Posterior cingulate gyrus (tissue), 11 donors: ENCODE results near the gene BTBD16.

ENCODE experiments used
- DNase-seq, 10 donors: peaks; one replicate each; pipeline versions ENCODE4 v3.0.0 to v3.0.0-alpha.2; 2020 to 2021; ENCODE audit warnings: mixed read lengths in 3 of 10
- intact Hi-C: fragments of 100-400 bp; cut with DNase I; formaldehyde crosslinking; loops from one replicate; pipeline ENCODE4 v1.15.1; 2023

The BTBD16 gene

DNA sequence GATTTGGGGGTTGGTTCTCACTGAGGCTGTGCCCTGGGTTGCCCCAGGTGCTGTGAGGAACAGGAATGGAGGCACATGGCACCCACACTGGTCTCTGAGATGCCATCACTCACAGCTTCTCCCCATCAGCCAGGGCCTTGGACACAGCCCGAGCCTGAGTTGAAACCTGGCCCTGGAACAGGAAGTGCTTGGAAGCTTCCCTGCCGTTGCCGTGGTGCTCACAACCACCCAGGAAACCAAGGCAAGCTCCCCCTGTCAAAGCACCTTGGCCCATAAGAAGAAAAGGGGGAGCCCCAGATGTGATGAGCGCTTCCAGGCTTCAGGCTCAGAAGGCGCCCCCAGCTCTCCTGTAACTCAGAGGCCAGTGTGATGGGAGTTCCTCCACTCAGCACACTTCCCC is at the start of gene BTBD16:
TSS of gene BTBD16 (plus strand) at position 221 of the 400 bp plus-strand sequence. CDS start 3,786 bp downstream, outside the sequence.
- intact Hi-C loops: no loop called here

DNA sequence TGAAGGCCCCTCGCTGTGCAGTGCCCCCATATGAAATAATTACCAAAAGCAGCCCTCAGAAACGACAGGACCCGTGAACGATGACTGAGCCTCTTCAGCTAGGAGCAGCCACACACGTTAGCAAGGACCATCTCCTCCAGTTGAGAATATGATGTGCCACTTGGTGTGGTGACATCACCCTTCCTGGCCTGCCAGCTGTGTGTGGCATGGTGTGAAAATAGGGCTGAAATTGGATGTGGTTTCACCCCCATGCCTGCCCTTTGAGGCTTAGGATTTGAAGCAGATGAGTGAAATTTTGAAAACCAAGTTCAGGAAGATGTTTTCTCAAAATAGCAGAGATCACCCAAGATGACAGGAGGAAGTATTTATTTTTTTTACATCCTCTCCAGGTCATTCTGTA is 49.1 kb upstream of the BTBD16 start:
- intact Hi-C loops: no loop called here
- peak in 1 of 10 donors; percentile 25 for DNase-seq

More for the DNA sequence above, at the start of gene BTBD16:
- peak in 2 of 10 donors; percentile 37 to 45 for DNase-seq

DNA sequence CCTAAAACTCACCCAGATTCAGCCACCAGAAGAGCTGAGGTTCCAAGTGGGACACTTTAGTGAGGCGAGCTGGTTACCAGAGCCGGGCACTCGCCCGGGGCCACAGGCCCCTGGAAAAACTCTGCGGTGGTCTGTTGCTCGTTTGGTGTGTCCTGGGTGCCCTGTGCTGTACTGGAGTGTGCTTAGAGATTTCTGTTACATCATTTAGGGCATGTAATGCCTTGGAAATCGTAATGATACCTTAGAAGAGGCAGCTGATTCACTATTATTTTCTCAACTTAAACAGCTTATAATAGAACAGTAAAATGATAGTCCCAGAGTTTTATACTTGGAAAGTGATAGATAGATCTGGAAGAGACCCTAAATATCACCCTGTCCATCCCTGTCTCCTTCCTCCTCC is 48.5 kb upstream of the BTBD16 start:
- DNase-seq: peak in 1 of 10 donors; percentile 13
- intact Hi-C loops: no loop called here

DNA sequence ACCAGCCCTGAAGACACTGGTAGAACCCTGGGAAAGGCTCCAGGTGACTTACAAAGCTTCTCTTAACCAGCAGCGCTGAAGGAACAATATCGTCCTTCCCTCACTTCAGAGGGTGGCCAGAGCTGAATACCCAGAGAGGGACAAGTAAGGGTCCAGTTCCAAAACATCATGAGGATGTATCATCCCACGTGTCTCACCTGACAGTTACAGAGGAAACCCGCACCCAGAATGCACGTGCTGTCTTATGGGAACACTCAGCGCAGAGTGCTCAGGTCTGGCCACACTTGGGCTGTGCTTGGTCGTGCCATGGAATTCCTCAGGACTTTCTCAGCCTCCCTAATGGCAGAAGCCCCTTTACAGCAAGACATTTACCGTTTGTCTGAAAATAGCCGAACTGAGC is 46.9 kb upstream of the BTBD16 start:
- DNase-seq: peak in 1 of 10 donors; percentile 31
- intact Hi-C loops: no loop called here

DNA sequence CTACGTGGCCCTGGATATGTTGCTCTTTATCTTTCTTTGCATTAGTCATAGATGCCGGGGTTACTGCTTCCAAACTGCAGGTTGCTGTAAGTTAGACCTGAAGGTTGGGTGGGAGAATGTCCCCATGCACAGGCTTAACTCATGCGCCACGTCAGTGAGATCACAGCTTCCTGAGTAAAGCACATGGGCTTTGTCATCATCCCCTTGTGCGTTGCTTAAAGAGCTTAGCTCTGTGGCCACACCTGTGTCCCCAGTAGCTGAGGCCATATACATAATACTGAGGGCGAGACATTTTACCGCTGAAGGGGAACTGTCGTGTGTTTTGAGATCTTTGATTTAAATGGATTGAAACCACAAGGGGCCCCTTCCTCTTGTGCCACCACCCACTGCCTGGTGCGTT is 45.8 kb upstream of the BTBD16 start:
- intact Hi-C loops: no loop called here
- DNase-seq: peak in 1 of 10 donors; percentile 16

DNA sequence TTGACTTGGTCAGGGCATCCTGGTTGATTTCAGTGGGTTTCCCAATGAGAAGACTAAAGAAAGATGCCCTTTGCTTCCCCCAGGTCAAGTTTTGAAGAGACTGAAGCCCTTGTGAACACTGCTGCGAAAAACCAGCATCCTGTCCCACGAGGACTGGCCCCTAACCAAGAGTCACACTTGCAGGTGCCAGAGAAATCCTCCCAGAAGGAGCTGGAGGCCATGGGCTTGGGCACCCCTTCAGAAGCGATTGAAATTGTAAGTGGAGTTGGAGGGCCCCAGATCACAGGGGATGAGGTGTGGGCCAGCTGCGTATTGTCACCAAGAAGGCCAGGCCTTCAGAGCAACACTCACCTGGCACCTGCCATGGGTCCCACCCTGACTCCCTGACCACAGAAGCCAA is 43.3 kb upstream of the BTBD16 start:
- intact Hi-C loops: no loop called here
- DNase-seq: peak in 1 of 10 donors; percentile 14

DNA sequence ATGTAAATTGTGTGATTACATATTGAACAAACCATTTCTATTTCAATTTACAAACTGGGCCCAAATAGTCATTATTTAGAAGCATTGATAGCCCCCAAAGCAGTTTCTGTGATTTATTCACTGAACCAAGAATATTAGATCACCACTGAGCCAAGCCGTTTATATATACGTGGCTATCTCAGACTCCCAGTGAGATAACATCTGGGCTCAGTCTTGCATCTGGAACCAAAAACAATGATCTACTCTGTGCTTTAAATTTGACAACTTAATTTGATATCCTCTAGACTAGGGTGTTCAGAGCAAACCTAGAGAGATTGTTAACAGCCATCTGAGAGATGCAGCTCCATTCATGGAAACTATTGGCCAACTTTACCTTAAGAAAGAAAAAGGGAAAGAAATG is 41.4 kb upstream of the BTBD16 start:
- intact Hi-C loops: no loop called here
- no peak for DNase-seq

DNA sequence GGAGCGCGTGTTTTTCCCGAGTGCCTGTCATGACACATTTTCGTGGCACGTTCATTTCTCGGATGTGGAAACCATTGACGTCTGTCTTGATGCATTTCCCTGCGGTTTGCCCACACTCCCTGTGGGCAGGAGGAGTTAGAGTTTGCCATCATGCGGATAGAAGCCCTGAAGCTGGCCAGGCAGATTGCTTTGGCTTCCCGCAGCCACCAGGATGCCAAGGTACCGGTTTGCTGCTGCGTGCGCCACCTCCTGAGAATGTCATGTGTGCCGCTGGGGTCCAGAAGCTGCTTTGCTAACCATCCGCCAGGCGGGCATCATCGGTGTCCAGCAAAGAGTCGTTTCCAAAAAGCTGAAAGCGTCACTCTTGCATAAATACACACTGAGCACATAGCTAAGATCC is 40.9 kb upstream of the BTBD16 start:
- intact Hi-C loops: no loop called here
- peak in 3 of 10 donors; percentile 19 to 83 (median 77) for DNase-seq

DNA sequence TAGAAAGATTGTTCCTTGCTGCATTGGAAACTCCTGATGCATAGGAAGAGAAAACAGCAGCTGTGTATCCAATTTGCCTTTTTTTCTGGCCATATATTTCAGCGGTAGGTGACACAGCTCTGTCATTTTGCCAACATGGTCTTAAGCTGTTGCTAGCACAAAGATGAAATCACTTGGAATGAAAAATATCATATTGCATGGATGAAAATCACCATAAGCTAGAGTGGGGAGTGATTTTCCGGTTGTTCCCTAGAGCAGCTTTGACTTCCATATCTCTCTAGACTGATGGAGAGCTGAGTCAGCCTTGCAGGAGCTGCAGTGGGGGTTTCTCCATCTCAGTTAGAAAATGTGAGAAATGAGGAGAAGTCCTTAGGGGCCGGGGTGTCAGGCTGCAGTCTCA is 38.3 kb upstream of the BTBD16 start:
- intact Hi-C loops: no loop called here
- peak in 1 of 10 donors; percentile 78 for DNase-seq

DNA sequence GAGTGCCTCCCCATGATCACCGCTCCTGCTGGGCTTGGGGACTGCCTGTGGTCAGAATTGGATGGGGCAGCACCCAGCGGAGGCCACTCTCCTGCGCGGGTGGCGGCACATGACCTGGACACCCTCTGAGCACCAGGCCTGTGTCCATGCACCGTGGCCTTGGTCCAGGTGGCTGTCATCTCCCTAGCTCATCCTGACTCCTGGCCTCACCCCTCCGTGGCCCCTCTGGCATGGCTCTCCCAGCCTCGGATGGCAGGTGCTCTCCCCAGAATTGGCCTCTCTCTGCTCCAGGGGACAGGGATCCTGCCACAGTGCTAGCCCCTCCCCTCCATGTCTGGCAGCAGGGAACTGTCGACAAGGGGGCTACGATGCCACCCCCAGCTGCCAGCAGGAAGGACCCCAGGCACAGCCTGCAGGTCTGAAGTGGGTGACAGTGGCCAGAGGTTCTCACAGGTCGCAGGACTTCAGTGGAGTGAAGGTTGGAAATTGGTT is 37.2 kb upstream of the BTBD16 start:
- peak in 1 of 10 donors; percentile 80 for DNase-seq
- intact Hi-C loops: no loop called here

DNA sequence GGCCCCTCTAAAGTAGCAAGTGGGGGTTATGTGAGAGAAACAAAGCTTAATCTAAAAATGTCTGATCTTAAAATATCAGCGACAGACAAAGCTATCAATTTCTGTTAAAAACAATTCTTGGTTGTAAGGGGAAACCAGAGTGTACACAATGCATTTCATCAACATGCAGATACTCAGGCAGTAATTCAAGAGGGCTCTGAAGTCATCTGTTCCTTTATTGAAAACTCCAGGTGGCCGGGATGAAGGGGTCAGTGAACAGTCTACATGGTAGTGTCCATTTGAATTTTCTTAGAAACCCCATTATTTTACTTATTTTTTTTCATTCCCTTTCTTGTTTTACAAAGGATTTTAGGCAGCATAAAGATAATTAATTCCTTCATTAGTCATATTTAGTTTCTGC is 36.7 kb upstream of the BTBD16 start:
- DNase-seq: no peak
- intact Hi-C loops: no loop called here

DNA sequence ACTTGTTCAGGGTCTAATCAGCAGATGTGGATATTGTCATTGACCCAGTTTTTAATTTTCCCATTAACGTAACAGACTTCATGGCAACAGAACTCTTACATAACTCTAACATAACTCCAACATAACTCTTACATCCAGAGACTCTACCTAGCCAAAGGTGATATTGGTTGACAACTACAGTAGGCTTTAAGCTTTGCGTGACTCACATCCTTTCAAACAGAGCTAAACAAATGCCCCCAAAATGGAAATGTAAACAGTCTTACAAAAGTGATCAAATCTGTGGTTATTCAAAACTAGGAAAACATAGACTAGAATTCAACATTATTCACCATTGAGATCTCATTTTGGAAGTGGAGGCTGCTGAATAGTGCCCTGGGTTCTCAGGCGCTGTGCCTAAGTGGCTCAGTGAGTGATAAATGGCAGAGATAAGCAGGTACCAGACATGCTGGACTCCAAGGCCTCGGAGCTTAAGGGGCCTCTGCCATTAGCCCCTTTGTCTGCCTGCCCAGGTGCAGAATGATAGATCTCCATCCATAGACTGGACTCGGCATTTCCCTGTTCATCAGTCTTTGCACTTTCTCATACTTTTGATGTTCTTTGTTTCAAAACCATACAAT is 34.3 kb upstream of the BTBD16 start:
- DNase-seq: peak in 1 of 10 donors; percentile 32
- intact Hi-C loops: no loop called here

DNA sequence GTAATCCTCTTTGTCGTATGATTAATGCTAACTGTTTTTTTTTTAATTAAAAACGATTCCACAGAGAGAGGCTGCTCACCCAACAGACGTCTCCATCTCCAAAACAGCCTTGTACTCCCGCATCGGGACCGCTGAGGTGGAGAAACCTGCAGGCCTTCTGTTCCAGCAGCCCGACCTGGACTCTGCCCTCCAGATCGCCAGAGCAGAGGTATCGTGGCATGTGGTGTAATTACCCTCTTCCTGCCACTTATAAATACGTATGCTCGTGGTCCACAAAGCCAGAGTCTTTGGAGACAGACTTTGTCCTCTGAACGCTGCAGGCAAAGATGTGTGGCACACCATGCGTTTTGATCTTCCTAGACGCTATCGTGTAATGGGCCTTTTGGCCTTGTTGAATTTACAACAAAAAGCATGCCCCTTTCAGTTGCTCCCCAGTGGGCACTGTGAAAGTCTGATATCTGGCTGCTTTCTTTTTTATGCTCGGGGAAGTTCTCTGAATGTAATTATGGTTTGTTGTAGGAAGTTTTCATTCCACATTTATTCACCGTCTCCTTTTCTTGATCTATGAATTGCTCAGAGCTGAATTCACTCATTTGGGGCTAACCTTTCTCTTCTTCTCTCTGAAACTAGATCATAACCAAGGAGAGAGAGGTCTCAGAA is 33.6 kb upstream of the BTBD16 start:
- intact Hi-C loops: no loop called here
- DNase-seq: peak in 1 of 10 donors; percentile 33

DNA sequence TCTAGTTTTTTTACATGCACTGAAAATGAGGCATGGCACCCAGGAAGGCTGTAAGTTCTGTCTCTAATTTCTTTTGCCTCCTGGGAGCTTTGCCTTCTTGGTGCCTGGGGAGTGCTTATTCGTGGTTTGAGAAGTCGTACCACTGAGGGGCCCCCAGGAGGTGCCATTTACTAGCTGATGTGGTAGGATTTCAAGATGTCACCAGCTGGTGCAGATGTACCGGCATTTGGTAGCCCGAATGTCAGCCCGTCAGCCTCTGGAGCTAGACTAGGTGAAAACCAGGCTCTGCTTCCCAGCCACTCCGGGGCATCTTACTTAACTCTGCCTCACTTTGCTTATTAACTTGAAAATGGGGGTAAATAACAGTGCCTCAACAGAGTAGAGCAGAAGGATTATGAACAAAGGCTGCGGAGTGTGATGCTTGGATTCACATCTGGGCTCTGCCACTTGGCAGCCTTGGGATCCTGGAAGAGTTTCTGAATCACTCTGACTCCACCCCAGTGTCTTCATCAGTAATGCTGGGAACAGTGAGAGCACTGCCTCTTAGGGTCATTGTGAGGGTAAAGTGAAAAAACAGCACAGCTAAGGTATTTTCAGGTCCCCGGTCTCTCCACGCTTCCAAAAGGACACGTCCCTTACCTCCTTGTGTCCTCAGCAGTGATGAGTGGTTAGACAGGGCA is 31.4 kb upstream of the BTBD16 start:
- intact Hi-C loops: no loop called here
- DNase-seq: peak in 1 of 10 donors; percentile 35

DNA sequence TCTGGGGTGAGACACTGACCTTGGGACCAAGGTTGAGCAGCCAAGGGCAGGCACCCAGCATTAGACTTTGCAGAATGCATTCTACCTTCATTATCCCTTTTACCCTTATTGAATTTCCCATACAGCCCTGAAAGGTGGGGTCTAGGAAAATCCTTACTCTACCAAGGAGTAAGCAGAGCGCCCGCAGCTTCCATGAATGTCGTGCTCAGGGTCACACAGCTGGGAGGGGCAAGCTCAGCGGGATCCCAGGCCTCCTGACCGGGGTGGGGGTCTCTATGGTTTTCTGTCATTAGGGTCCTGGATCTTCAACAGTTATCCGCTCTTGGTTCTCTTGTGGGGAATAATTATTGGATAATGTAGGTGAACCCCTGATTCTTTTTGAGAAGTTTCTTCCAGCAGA is 30.7 kb upstream of the BTBD16 start:
- intact Hi-C loops: no loop called here
- DNase-seq: peak in 1 of 10 donors; percentile 48

DNA sequence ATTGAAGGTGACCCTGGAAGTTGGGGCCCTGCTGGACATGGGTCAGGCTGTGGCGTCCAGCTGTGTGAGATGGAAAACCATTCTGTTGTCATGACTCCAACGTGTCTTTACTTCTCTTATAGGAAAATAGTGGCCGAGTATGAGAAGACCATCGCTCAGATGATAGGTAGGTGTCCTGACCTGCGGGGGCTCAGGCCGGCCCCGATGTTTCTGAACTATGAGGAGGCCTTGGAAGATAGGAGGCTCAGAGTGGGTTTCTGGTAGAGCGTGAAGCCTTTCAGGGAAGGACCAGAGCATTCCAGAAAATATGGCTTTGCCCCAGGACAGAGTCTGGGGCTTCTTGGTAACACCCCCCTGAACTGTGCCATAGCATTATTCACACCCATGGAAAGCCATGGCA is 29.3 kb upstream of the BTBD16 start:
- peak in 1 of 10 donors; percentile 27 for DNase-seq
- intact Hi-C loops: no loop called here

DNA sequence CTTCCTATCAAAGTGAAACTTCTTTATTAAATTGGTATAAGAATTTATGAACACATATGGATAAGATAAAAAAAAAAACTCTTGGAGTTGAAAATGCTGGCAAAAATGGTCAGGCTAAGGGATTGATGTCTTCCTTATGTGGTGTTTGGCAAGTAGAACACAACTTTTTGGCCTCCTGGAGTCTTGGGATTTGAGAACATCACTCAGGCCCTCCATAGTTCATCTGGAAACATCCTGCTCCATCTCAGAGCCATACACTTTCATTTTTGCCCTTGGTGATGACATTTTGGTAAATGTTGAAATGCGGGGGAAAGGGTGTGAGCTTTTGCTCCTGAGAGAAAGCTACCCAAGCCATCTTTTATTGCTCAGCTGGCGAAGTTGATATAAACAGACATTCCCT is 27.5 kb upstream of the BTBD16 start:
- intact Hi-C loops: no loop called here
- no peak for DNase-seq

DNA sequence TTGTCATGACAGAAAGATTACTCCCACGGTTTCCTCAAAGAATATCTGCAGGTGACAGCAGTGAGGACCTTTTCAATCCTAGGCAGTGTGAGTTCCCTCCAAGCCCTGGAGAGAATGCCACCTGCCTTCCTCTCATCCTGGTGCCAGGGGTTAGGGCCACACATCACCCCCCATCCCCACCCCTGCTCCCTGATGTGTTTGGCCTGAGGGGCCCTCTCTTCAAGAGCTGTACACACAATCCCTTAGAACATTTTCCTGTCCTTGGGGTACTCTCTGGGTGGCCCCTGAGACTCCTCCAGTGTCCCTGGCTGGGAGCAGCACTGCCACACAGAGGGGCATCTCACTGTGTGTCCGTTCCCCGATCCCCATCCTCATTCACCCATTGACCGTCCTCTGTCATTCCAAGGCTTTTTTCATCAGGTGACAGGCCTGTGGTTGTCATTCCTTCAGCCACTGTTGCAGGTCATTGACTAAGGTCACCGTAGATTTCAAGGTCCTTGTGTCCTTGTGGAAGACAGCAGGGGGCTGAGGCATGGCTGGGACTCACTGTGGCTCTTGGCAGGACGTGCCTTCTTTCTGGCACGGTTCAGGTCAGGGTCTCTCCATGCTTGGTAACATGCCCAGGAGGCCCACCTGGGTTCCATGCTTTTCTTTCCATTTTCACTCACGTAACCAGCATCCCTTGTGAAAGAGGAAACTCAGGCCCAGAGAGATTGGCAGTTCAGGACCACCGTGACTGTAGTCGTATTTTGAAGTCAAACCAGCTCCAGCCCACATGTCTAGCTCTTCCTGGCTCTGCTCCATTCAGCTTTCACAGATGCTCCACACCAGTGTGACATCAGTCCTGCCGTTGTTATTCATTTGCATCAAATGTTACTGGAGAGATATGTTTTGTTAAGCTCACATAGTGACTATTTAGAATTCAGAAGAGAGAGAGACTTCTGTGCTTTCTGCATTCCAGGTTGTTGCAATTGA is 26.8 kb upstream of the BTBD16 start:
- DNase-seq: peak in 1 of 10 donors; percentile 47
- intact Hi-C loops: no loop called here

DNA sequence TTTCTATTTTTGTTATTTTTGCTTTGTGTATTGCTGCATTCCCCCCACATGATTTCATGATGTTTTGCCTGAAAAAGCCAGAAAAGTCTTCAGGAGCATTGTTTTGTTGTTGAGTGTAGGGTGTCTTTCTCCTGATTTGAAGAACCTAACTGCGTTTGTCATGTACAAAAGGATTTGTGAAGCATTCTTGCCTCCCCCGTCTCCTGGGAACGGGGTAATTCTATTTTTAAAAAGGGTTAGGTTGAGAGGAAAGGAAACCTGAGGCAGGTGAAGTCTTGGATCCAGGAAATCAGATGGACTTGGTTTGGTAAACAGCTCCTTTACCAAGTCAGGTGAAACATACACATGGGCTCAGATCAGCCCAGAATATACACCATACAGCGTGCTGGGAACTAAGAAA is 26.0 kb upstream of the BTBD16 start:
- intact Hi-C loops: no loop called here
- DNase-seq: no peak

DNA sequence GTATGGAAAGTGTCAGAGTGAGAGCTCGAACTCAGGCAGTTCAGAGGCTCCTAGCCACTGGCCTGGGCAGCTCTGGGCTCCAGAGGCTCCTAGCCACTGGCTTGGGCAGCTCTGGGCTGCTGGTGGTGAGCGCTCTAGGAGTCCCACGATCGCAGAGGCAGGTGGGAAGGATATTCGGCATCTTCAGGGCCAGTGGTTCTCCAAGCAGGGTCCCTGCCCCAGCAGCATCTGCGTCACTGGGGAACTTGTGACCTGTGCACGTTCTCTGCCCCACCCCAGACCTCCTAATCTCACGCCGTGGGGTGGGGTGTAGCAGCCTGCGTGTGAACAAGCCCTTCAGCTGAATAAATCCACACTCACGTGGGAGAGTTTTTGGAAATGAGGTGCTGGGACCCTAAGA is 25.2 kb upstream of the BTBD16 start:
- intact Hi-C loops: no loop called here
- peak in 1 of 10 donors; percentile 27 for DNase-seq
